ENCODE results near the gene MLKL. TPM values are rescaled to one million over a fixed set of nuclear protein-coding genes. Genes with fewer than 3 reads are reported as not detected.

MLKL gene
- total and polyA plus RNA-seq, 3 experiments from 2014 or later = 13.9 to 17.5 (median 16.1) TPM

DNA sequence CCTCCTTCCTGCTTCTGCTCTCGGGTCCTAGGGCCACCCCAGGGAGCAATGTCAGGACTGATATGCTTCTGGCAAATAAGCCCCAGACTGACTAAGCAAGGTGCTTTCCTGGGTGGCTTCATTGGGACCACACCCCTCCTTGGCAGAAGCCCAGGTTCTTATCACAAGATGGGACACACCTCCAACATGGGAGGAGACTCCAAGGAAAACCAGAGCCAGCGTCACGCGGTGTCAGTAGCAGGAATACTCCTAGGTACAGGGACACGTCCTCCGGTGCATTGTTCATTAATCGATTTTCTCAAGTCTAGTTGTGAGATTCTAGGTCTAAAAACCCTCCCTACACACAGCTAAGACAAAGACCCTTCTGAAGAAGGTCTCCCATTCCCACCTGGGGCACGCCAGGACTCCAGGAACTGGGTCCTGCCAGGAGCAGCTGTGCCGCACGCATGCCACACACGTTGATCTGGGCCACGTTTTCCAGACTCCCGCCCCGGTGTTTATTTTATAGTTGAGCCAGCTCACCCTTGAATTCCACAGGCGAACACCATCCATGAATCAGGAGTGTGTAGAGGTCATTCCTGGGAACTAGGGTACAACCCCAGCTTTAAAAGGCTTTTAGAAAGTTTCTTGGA, 43.1 kb upstream of the MLKL start:
- H3K4me3 ChIP-seq (ENCODE audit: low read length) = no peak overlapping the region
- H3K4me3 Mint-ChIP-seq = no peak overlapping the region
- H3K36me3 Mint-ChIP-seq = no peaks in the 10 kb centered on the region
- no peaks in the 10 kb centered on the region for H3K9me3 ChIP-seq (ENCODE audit: low read length)
- no peaks in the 10 kb centered on the region for H3K36me3 ChIP-seq (ENCODE audit: insufficient read depth, low read length)
- no peaks in the 10 kb centered on the region for H3K4me1 ChIP-seq (ENCODE audit: insufficient read depth, low read length)
- no peak overlapping the region for H3K27ac ChIP-seq (ENCODE audit: low read depth, low read length)
- no peak for DNase-seq
- H3K4me1 Mint-ChIP-seq = no peaks in the 10 kb centered on the region
- H3K27me3 Mint-ChIP-seq = peaks cover 0 to 4% of the 10 kb centered on the region in 2 donors
- POLR2A ChIA-PET = interaction anchor here (0.6 kb wide), 1 partner anchor 209 kb away, joined by 3 read pairs; no protein-coding TSS in a partner anchor
- no peak overlapping the region for H3K27ac Mint-ChIP-seq
- H3K9me3 Mint-ChIP-seq = no peaks in the 10 kb centered on the region
- CTCF ChIA-PET = no interaction called here
- no peaks in the 10 kb centered on the region for H3K27me3 ChIP-seq (ENCODE audit: insufficient read depth, low read length, poor library complexity, severe bottlenecking)

DNA sequence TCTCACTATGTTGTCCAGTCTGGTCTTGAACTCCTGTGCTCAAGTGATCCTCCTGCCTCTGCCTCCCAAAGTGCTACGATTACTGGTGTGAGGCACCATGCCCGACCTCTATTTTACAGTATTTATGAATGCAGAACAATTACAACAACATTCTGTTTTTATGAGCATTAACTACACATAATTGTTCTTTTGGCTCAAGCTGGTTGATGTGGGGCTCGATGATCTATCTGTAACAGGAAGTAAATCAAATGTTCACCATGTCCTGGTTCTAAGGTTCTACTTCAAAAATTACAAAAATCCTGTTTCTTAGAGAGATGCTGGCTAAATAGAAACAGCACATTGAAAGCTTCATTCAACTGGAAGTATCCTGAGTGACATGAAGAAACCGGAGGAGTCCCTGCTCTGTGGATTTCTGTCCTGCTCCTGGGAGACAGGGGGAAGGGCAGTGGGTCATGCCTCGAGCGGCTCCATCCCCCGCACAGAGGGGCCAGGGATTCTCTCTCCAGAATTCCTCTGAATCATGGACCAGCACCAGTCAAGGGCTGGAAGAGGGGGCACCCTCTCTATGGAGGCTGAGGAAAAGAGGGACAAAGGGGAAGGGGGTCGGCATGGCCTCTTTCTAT, 42.5 kb upstream of the MLKL start:
- H3K4me1 ChIP-seq (ENCODE audit: insufficient read depth, low read length) = no peaks in the 10 kb centered on the region
- ChIA-PET POLR2A (no interaction called here), CTCF (no interaction called here)
- no peaks in the 10 kb centered on the region for H3K9me3 Mint-ChIP-seq
- H3K36me3 ChIP-seq (ENCODE audit: insufficient read depth, low read length) = no peaks in the 10 kb centered on the region
- no peaks in the 10 kb centered on the region for H3K4me1 Mint-ChIP-seq
- H3K4me3 ChIP-seq (ENCODE audit: low read length) = no peak overlapping the region
- no peak overlapping the region for H3K27ac ChIP-seq (ENCODE audit: low read depth, low read length)
- no peak for DNase-seq
- no peak overlapping the region for H3K27ac Mint-ChIP-seq
- H3K4me3 Mint-ChIP-seq = no peak overlapping the region
- H3K27me3 ChIP-seq (ENCODE audit: insufficient read depth, low read length, poor library complexity, severe bottlenecking) = no peaks in the 10 kb centered on the region
- no peaks in the 10 kb centered on the region for H3K36me3 Mint-ChIP-seq
- H3K9me3 ChIP-seq (ENCODE audit: low read length) = no peaks in the 10 kb centered on the region
- peaks cover 0 to 4% of the 10 kb centered on the region in 2 donors for H3K27me3 Mint-ChIP-seq

DNA sequence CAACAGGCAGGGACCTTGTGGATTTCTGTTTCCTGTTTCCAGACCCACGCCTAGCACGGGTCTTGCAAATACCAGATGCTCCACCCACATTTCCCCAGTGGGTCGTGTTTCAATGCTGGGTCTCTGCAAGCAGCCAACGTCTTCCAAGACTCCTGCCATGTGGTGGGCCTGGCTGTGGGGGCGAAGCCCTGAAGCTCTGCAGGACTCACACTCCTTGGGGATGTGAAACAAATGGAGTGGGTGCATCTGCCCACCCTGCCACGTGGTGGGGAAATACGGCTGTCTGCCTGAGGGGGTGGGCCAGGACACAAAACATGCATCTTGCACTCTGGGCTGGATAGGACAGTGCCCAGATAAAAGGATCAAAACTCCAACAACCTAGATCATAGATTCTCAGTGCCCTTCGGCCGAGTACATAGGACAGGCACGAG, 41.4 kb upstream of the MLKL start:
- Mint-ChIP-seq H3K4me3 (no peak overlapping the region), H3K27me3 (peaks cover 0 to 4% of the 10 kb centered on the region in 2 donors), H3K9me3 (no peaks in the 10 kb centered on the region), H3K4me1 (no peaks in the 10 kb centered on the region), H3K27ac (no peak overlapping the region), H3K36me3 (no peaks in the 10 kb centered on the region)
- CTCF ChIA-PET = no interaction called here
- Histone ChIP-seq H3K4me3 (ENCODE audit: low read length) (no peak overlapping the region), H3K36me3 (ENCODE audit: insufficient read depth, low read length) (no peaks in the 10 kb centered on the region), H3K9me3 (ENCODE audit: low read length) (no peaks in the 10 kb centered on the region), H3K27ac (ENCODE audit: low read depth, low read length) (no peak overlapping the region), H3K4me1 (ENCODE audit: insufficient read depth, low read length) (no peaks in the 10 kb centered on the region), H3K27me3 (ENCODE audit: insufficient read depth, low read length, poor library complexity, severe bottlenecking) (no peaks in the 10 kb centered on the region)
- no peak for DNase-seq
- POLR2A ChIA-PET = no interaction called here

DNA sequence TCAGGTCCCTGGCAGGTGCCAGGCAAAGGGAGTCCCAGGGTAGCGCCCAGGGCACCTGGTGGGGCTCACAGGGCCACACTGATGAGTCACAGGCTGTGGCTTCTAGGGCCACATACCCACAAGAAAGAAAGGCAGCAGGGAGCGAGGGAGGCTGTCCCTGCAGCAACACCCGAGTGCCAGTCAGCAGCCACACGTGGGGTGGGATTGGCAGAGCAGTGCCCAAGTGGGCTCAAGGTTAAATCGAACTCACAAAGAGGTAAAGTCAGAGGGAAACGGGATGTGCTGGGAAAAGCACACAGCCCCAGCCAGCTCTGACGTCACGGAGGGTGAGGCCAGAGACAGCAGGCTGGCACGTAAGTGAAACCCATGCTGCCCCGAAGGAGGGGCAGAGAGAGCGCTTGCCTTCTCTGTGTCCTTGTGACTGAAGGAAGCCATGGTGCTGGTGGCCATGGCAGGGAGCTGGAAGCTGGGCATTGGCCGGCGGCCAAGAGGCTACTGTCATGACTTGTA, 40.2 kb upstream of the MLKL start:
- DNase-seq = no peak
- CTCF ChIA-PET = no interaction called here

DNA sequence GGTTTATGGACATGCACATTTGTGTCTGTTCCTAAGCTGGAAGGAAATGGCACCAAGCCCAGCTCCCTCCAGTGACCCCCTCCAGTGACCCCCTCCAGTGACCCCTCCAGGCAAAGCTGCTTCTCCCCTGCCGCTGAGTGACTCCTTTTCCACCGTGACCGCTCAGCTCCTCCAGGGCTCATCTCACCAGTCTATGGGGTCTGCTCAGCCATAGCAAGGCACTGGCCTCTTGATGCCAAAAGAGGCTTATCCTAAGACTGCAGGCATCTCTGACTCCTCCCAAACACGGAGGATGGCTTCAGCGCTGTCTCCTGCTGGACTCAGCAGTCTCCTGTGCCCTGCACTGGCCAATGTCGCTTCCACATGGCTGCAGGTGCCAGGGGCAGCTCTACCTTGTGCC, 38.6 kb upstream of the MLKL start:
- H3K27ac Mint-ChIP-seq = no peak overlapping the region
- no peak overlapping the region for H3K4me3 Mint-ChIP-seq
- POLR2A ChIA-PET = no interaction called here
- H3K4me1 Mint-ChIP-seq = no peaks in the 10 kb centered on the region
- no peaks in the 10 kb centered on the region for H3K9me3 ChIP-seq (ENCODE audit: low read length)
- H3K4me3 ChIP-seq (ENCODE audit: low read length) = no peak overlapping the region
- no peaks in the 10 kb centered on the region for H3K9me3 Mint-ChIP-seq
- no peaks in the 10 kb centered on the region for H3K36me3 ChIP-seq (ENCODE audit: insufficient read depth, low read length)
- no peaks in the 10 kb centered on the region for H3K36me3 Mint-ChIP-seq
- H3K27me3 Mint-ChIP-seq = peaks cover 0 to 4% of the 10 kb centered on the region in 2 donors
- no peaks in the 10 kb centered on the region for H3K4me1 ChIP-seq (ENCODE audit: insufficient read depth, low read length)
- CTCF ChIA-PET = interaction anchor here (1.4 kb wide), 1 partner anchor 124 kb away, joined by 4 read pairs; no protein-coding TSS in a partner anchor
- no peak for DNase-seq
- H3K27ac ChIP-seq (ENCODE audit: low read depth, low read length) = no peak overlapping the region
- no peaks in the 10 kb centered on the region for H3K27me3 ChIP-seq (ENCODE audit: insufficient read depth, low read length, poor library complexity, severe bottlenecking)

More for the DNA sequence above, 40.2 kb upstream of the MLKL start:
- Histone ChIP-seq H3K27me3 (ENCODE audit: insufficient read depth, low read length, poor library complexity, severe bottlenecking) (no peaks in the 10 kb centered on the region), H3K27ac (ENCODE audit: low read depth, low read length) (no peak overlapping the region), H3K36me3 (ENCODE audit: insufficient read depth, low read length) (no peaks in the 10 kb centered on the region), H3K9me3 (ENCODE audit: low read length) (no peaks in the 10 kb centered on the region), H3K4me1 (ENCODE audit: insufficient read depth, low read length) (no peaks in the 10 kb centered on the region), H3K4me3 (ENCODE audit: low read length) (no peak overlapping the region)
- no peaks in the 10 kb centered on the region for H3K4me1 Mint-ChIP-seq
- H3K36me3 Mint-ChIP-seq = no peaks in the 10 kb centered on the region
- POLR2A ChIA-PET = no interaction called here
- H3K27me3 Mint-ChIP-seq = peaks cover 0 to 4% of the 10 kb centered on the region in 2 donors
- H3K27ac Mint-ChIP-seq = no peak overlapping the region
- H3K9me3 Mint-ChIP-seq = no peaks in the 10 kb centered on the region
- no peak overlapping the region for H3K4me3 Mint-ChIP-seq

DNA sequence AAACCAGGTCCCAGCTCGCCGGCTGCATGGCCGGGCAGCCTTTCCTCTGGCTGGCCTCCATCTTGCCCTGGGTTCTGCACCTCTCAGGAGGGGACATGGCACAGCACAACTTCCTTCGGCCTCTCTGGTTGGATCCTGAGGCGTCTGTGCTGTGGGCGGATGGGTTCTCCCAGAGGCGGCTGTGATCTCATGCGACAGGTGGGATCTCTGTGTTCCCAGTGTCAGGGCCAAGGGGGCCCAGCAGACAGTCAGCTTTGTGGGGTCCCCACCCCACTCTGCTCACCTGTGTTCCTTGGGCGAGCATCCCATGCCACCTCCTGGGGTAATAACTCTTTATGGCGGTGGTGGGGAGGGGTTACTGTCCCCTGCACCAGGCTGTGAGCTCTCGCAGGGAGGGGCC, 38.2 kb upstream of the MLKL start:
- H3K27me3 Mint-ChIP-seq = peaks cover under 1 to 4% of the 10 kb centered on the region in 2 donors
- POLR2A ChIA-PET = no interaction called here
- Histone ChIP-seq H3K9me3 (ENCODE audit: low read length) (no peaks in the 10 kb centered on the region), H3K4me1 (ENCODE audit: insufficient read depth, low read length) (no peaks in the 10 kb centered on the region), H3K36me3 (ENCODE audit: insufficient read depth, low read length) (no peaks in the 10 kb centered on the region), H3K27ac (ENCODE audit: low read depth, low read length) (no peak overlapping the region), H3K27me3 (ENCODE audit: insufficient read depth, low read length, poor library complexity, severe bottlenecking) (no peaks in the 10 kb centered on the region), H3K4me3 (ENCODE audit: low read length) (no peak overlapping the region)
- H3K36me3 Mint-ChIP-seq = no peaks in the 10 kb centered on the region
- H3K4me1 Mint-ChIP-seq = no peaks in the 10 kb centered on the region
- H3K27ac Mint-ChIP-seq = no peak overlapping the region
- no peaks in the 10 kb centered on the region for H3K9me3 Mint-ChIP-seq
- H3K4me3 Mint-ChIP-seq = no peak overlapping the region
- DNase-seq = no peak
- CTCF ChIA-PET = interaction anchor here (1.4 kb wide), 1 partner anchor 124 kb away, joined by 4 read pairs; no protein-coding TSS in a partner anchor

DNA sequence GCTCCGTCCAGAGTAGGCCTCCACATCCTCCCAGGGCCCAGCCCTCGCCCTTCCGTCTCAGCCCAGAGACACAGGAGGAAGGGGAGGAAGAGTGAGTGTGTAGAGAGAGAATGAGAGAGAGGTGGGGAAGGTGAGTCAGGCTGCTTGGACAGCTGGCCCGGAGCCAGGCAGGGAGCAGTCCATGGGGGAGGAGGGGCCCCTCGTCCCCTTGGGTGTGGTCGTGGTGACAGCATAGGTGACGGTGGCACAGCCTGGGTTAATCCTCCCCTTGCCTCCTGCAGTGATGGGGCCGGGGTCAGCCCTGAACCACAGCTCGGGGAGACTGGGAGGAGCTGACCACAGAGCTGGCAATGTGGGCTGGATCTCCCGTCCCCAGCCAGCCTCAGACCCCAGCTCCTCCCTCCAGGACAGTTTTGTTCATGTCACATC, 37.5 kb upstream of the MLKL start:
- ChIA-PET CTCF (interaction anchor here (1.4 kb wide), 1 partner anchor 125 kb away, joined by 4 read pairs; no protein-coding TSS in a partner anchor), POLR2A (no interaction called here)
- Mint-ChIP-seq H3K4me1 (no peaks in the 10 kb centered on the region), H3K27ac (no peak overlapping the region), H3K9me3 (no peaks in the 10 kb centered on the region), H3K36me3 (no peaks in the 10 kb centered on the region), H3K27me3 (peaks cover 3 to 4% of the 10 kb centered on the region in 2 donors), H3K4me3 (no peak overlapping the region)
- Histone ChIP-seq H3K4me3 (ENCODE audit: low read length) (no peak overlapping the region), H3K27me3 (ENCODE audit: insufficient read depth, low read length, poor library complexity, severe bottlenecking) (no peaks in the 10 kb centered on the region), H3K9me3 (ENCODE audit: low read length) (no peaks in the 10 kb centered on the region), H3K4me1 (ENCODE audit: insufficient read depth, low read length) (no peaks in the 10 kb centered on the region), H3K36me3 (ENCODE audit: insufficient read depth, low read length) (no peaks in the 10 kb centered on the region), H3K27ac (ENCODE audit: low read depth, low read length) (no peak overlapping the region)
- DNase-seq = no peak

DNA sequence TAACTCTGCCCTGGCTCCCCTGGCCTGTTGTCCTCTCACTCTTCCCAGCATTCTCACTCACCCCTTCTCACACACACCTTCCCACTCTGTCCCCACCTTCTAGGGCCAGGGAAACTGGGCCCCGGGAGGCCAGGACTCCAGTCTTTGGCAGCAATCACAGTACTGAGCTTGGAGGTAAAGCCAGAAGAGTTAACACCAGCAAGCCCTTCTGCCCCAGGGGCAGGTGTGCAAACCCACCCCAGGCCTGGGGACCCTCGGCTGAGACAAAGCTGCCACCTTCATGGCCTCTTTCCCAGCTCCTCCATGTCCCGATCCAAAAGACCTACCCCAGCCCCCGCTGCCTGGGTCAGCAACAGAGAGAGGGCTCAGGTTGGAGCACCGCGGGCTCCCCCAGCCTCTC, 36.9 kb upstream of the MLKL start:
- ChIA-PET CTCF (no interaction called here), POLR2A (no interaction called here)
- H3K4me3 Mint-ChIP-seq = no peak overlapping the region

More for the DNA sequence above, 36.9 kb upstream of the MLKL start:
- Mint-ChIP-seq H3K36me3 (no peaks in the 10 kb centered on the region), H3K9me3 (no peaks in the 10 kb centered on the region), H3K27ac (no peak overlapping the region), H3K27me3 (peaks cover 3 to 4% of the 10 kb centered on the region in 2 donors), H3K4me1 (no peaks in the 10 kb centered on the region)
- Histone ChIP-seq H3K36me3 (ENCODE audit: insufficient read depth, low read length) (no peaks in the 10 kb centered on the region), H3K4me3 (ENCODE audit: low read length) (no peak overlapping the region), H3K9me3 (ENCODE audit: low read length) (no peaks in the 10 kb centered on the region), H3K27me3 (ENCODE audit: insufficient read depth, low read length, poor library complexity, severe bottlenecking) (no peaks in the 10 kb centered on the region), H3K4me1 (ENCODE audit: insufficient read depth, low read length) (no peaks in the 10 kb centered on the region), H3K27ac (ENCODE audit: low read depth, low read length) (no peak overlapping the region)
- no peak for DNase-seq
